Naive B cell (primary cell): ENCODE measurements around the gene UNC5B. TPM values are rescaled to one million over a fixed set of nuclear protein-coding genes. Genes with fewer than 3 reads are reported as not detected.
A peak's percentile ranks its signal among the peaks of the same experiment; 100 is the strongest.

Experiments used
- ATAC-seq, 2 donors: fragments of 150-1000 bp; cut with Tn5 transposase; 2 replicates each; pipeline ENCODE4 v1.10.0; 2021; ENCODE audit warnings: low read depth in 2 of 2, mild to moderate bottlenecking in 2 of 2, moderate library complexity in 2 of 2
- DNase-seq: peaks from one replicate; pipeline ENCODE4 v3.0.0; 2022
- H3K27ac Mint-ChIP-seq, 6 donors: one replicate each; pipeline ENCODE4 v1.8.0; 2020 to 2022; ENCODE audit warnings: mild to moderate bottlenecking in 6 of 6, mixed read lengths in 6 of 6, moderate library complexity in 5 of 6, inconsistent platforms in 2 of 6
- H3K27me3 Mint-ChIP-seq, 3 donors: one replicate each; pipeline ENCODE4 v1.8.0; 2021 to 2022; ENCODE audit warnings: mixed read lengths in 3 of 3, mild to moderate bottlenecking in 1 of 3
- H3K36me3 Mint-ChIP-seq, 2 donors: one replicate each; pipeline ENCODE4 v1.8.0; 2020 to 2022; ENCODE audit warnings: mixed read lengths in 2 of 2, inconsistent platforms in 1 of 2, mild to moderate bottlenecking in 1 of 2
- H3K4me1 Mint-ChIP-seq, 3 donors: one replicate each; pipeline ENCODE4 v1.8.0; 2020 to 2022; ENCODE audit warnings: mixed read lengths in 3 of 3, inconsistent platforms in 1 of 3, mild to moderate bottlenecking in 1 of 3, moderate library complexity in 1 of 3
- H3K4me3 Mint-ChIP-seq, 8 donors: one replicate each; pipeline ENCODE4 v1.8.0; 2020 to 2022; ENCODE audit warnings: mild to moderate bottlenecking in 8 of 8, mixed read lengths in 8 of 8, moderate library complexity in 8 of 8, inconsistent platforms in 2 of 8
- H3K9me3 Mint-ChIP-seq, 7 donors: one replicate each; pipeline ENCODE4 v1.8.0; 2020 to 2022; ENCODE audit warnings: mixed read lengths in 7 of 7, mild to moderate bottlenecking in 5 of 7, inconsistent platforms in 2 of 7, moderate library complexity in 1 of 7
- polyA plus RNA-seq, 6 donors: library from polyadenylated mRNA; unstranded; fragments of 300-500 nt; fragmentation: Illumina TruSeq; gene quantifications; one replicate each; pipeline ENCODE4 v1.2.3, GENCODE V29; 2021; ENCODE audit warnings: low read depth in 6 of 6

The UNC5B gene
- polyA plus RNA-seq, 6 donors from 2014 or later = not detected

DNA sequence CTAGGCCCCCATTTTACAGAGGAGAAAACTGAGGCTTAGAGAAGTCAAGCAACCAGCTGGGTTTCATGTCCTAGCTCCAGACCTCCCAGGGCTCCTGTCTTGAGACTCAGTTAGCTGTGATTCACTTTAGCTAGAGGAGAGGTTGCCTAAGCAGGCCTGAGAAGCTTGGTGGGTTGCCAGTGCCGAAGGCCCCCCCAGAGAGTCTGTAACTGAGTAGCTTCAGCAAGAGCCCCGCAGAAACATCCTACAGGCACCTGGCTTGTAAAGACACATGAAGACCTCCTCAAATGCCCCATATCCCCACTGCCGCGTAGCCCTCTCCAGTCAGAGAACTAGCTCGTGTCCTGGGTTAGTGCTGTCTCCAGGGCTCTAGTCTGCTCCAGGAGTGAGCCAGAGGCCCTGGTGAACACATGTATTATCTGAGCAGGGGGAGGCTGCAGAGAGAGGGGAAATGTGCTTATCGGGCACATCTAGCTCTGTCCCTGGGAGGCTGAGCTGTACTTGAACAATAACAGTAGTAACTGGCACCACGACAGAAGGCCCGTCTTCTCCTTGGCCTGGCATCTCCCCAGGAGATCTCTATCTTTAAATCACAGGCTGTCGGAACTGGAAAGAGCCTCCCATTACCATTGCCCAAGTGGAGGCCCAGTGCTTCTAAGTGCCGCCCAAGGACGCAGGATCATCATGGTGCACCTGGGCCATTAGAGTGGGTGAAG lies 28.9 kb downstream of the UNC5B start:
- Mint-ChIP-seq H3K27ac (no peak overlapping the region), H3K27me3 (peaks cover 16 to 67% (median 31%) of the 10 kb centered on the region in 3 donors), H3K36me3 (no peaks in the 10 kb centered on the region), H3K4me1 (peaks cover 12 to 16% (median 15%) of the 10 kb centered on the region in 3 donors), H3K4me3 (no peak overlapping the region), H3K9me3 (no peaks in the 10 kb centered on the region)
- DNase-seq (no peak), ATAC-seq (no peak)

DNA sequence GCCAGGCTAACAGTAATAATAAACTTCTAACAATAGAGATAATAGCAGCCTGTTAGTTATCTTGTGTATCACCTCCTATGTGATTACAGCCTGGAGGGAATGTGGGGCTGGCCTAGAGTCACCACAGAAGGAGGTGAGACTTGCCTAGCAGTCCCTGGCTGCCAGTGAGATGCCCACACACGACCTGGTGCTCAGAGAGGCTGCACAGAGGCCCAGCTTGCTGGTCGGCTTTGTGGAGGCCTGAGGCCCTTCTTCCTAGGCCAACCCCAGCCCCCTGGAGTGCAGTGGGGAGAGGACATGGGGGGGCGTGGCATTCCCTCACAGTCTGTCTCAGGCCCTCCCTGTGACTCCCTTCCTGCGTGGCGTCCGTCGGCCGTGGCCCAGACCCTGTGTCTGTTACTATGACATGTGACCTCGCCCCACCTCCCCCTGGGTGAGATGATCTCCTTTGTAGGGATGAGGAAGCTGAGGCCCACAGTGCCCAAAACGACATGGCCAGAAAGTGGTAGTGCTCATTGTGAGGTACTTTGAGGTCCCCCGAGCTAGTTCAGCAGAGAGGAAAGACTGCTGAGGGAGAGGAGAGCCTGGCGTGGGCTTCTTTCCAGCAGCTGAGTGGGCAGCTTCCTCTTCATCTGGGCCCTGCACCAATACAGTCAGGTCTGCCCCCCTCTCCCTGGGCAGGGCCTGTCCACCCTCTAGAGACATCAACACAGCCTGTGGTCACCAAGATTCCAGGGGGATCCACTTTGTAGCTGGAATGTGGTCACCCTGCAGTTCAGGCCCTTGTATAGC lies 29.7 kb downstream of the UNC5B start:
- no peaks in the 10 kb centered on the region for H3K9me3 Mint-ChIP-seq
- H3K4me1 Mint-ChIP-seq = peaks cover 12 to 16% (median 15%) of the 10 kb centered on the region in 3 donors
- ATAC-seq (no peak), DNase-seq (no peak)
- H3K36me3 Mint-ChIP-seq = no peaks in the 10 kb centered on the region
- peak overlapping the region in 1 of 6 donors; percentile 41 for H3K27ac Mint-ChIP-seq
- H3K27me3 Mint-ChIP-seq = peaks cover 23 to 59% (median 35%) of the 10 kb centered on the region in 3 donors
- peak overlapping the region in 1 of 8 donors; percentile 22 for H3K4me3 Mint-ChIP-seq

DNA sequence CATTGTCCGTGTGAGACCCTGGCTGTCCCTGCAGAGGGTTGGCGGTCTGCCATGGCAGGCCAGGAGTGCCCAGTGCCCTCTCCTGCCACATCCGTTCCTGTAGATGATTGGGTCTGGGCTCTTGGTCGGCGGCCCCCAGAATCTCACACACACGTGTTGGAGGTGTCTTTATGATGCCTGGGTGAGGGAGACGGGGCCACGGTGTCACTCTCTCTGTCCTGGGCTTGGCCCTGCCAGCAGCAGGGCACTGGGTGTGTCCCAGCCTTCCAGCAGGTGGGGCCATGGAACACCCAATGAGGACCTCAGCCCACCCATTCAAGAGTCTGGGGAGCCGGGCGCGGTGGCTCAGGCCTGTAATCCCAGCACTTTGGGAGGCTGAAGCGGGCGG lies 30.2 kb downstream of the UNC5B start:
- ATAC-seq (no peak), DNase-seq (no peak)
- Mint-ChIP-seq H3K4me3 (no peak overlapping the region), H3K4me1 (peaks cover 12 to 16% (median 15%) of the 10 kb centered on the region in 3 donors), H3K36me3 (no peaks in the 10 kb centered on the region), H3K27ac (no peak overlapping the region), H3K27me3 (peaks cover 23 to 53% (median 35%) of the 10 kb centered on the region in 3 donors), H3K9me3 (no peaks in the 10 kb centered on the region)

DNA sequence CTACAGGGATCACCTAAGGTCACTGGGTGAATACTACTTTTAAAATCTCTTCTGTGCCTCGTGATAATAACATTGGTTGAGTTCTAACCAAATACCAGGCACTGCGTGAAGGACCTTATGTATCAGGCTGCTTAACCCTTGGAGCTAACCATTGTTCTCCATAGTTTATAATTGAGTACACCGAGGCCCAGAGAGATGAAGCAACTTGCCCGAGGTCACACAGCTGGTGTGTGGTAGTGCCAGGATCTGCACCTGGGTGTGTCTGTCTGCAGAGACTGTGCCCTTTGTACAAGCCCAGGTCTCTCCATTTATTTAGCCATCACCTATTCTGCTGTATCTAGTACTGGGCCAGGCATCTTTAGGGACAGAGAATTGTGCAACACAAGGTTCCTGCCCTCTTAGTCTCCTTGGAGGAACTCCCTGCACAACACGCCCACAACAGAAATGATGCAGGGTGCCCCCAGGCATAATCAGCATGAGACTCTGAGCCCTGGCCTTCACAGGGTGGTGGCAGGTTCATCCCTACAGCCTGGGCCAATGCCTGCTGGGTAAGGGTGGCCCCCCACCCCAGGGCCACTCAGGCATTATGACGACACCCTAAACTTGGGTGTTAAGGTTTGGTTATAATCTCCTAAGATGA lies 31.5 kb downstream of the UNC5B start:
- H3K4me1 Mint-ChIP-seq = peaks cover 12 to 16% (median 15%) of the 10 kb centered on the region in 3 donors
- ATAC-seq (no peak), DNase-seq (no peak)
- peaks cover 23 to 52% (median 35%) of the 10 kb centered on the region in 3 donors for H3K27me3 Mint-ChIP-seq
- H3K27ac Mint-ChIP-seq = peak overlapping the region in 1 of 6 donors; percentile 21
- no peaks in the 10 kb centered on the region for H3K9me3 Mint-ChIP-seq
- H3K4me3 Mint-ChIP-seq = no peak overlapping the region
- H3K36me3 Mint-ChIP-seq = no peaks in the 10 kb centered on the region

DNA sequence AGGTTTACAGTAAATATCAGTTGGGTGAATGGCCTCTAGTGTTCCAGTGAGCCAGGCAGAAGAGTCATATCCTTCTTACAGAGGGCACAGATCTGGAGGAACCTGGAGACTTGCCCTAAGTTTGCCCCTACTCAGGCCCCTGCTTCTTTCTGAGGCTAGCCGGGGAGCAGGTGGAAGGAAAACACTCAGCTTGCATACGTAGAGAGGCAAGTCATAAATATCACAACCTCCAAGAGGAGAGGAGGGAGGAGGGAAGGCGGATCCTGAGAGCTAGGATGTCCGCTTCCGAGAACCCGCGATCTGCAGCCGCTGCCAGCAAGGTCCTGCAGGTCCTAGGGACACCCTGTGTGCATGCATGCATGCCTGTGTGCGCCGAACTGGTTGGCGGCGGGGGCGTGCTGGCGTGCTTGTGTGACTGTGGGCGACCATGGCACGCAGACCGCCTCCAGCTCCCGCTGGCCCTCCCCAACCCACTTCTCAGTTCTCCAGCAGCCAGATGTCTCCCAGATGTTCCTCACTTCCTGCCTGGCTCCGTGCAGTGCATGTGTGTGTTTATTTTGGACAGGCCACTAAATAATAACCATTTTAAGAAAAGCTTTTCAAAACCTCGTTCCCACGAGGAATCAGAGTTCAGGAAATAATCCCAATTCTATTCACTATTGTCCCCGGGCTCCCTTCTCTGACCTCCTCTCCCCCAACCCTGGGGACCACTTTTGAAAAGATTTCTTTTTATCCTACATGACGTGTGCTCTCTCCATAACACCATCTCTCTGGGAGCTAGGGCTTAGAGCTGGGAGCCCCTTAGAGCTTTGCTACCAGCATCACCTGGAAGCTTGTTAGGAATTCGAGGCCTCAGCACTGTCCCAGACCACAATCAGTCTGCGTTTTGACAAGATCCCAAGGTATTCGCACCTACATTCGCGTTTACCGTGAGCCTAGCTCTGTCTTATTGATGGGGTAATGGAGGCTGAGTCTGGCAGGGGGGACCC lies 32.4 kb downstream of the UNC5B start:
- Mint-ChIP-seq H3K4me3 (no peak overlapping the region), H3K4me1 (peaks cover 12 to 16% (median 15%) of the 10 kb centered on the region in 3 donors), H3K27ac (no peak overlapping the region)

DNA sequence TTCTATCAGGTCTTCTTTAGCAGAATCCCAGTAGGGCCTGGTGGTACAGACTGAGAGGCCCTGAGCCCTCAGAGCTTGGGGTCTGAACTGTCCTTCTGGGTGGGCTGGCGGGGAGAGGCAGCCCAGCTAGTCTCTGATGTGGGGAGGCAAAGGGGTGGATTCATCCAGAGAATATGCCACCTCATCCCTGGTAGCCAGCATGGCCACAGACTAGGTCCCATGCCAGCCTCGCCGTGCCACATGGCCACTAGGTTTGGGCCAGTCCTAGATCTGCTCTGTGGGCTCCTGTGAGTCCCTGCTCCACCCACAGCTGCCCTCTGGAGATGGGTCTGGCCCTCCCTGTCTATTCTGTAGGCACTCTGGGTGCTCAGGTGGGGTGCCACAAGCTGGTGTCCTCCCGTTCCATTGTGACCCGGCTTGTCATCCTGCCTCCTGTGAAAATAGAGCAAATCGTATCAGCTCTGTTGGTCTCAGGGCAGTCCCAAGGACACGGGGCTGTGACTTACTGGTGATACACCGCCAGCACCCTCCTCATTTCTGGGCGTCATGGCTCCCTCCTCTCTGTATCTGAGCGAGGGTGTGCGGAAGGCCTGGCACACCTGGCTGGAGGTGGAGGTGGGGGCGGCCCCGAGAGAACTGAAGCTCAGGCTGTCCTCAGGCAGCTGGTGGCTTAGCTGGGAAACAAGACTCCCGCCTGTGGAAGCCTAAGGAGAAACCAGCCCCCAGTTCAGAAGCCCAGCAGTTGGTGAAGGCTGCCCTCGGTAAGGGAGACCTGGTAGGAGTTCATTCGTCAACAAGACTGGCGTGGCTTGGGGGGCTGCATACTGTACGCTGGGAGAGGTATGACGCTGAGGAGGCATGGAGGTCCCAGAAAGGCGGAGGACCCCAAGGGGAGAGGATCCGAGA lies 33.3 kb downstream of the UNC5B start:
- H3K27me3 Mint-ChIP-seq = peaks cover 23 to 44% (median 29%) of the 10 kb centered on the region in 3 donors
- H3K4me1 Mint-ChIP-seq = peaks cover 8 to 9% (median 9%) of the 10 kb centered on the region in 3 donors
- H3K27ac Mint-ChIP-seq = no peak overlapping the region
- no peaks in the 10 kb centered on the region for H3K36me3 Mint-ChIP-seq
- DNase-seq = no peak
- no peak overlapping the region for H3K4me3 Mint-ChIP-seq
- H3K9me3 Mint-ChIP-seq = no peaks in the 10 kb centered on the region
- no peak for ATAC-seq

More for the DNA sequence above, 32.4 kb downstream of the UNC5B start:
- peaks cover 23 to 52% (median 35%) of the 10 kb centered on the region in 3 donors for H3K27me3 Mint-ChIP-seq
- no peak for DNase-seq
- no peak for ATAC-seq
- H3K9me3 Mint-ChIP-seq = no peaks in the 10 kb centered on the region
- H3K36me3 Mint-ChIP-seq = no peaks in the 10 kb centered on the region

DNA sequence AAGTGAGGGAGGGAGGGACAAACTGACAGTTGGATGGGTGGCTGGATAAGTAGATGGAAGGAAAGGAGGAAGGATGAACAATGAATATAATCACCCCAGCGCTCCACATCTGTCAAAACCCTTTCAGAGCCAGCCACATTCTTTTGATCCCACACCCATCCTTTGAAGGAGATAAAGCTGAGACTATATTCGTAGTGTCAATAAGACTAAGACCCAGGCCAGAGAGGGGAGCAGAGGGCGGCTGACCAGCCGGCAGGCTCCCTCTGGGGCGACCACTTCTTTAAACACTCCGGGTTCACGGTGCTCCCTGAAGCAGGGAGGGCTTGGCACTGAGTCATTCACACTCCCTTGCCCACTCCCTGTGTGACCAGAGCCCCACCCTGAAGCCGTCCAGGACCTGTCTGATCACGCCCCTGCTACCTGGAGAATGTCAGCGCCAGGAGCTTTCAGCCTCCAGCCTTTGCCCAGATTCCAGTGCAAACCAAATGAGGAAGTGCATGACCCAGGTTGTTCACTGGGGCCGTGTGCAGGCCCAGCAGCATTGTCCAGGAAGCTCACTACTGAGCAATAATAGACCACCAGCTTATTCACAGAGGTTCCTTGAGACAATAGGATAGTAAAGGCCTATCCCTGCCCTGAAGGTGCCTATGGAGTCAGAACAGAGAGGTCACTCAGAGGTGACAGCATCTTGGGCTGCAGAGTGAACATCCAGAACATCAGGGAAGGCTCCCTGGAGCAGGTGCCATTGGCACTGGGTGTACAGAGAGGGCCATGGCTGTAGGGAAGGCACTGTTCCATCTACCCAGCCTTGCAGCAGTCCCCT lies 34.4 kb downstream of the UNC5B start:
- no peak for ATAC-seq
- no peak for DNase-seq
- no peak overlapping the region for H3K4me3 Mint-ChIP-seq
- peaks cover 0 to 5% (median 0%) of the 10 kb centered on the region in 3 donors for H3K4me1 Mint-ChIP-seq
- no peaks in the 10 kb centered on the region for H3K36me3 Mint-ChIP-seq
- peaks cover 23 to 37% (median 26%) of the 10 kb centered on the region in 3 donors for H3K27me3 Mint-ChIP-seq
- no peaks in the 10 kb centered on the region for H3K9me3 Mint-ChIP-seq
- no peak overlapping the region for H3K27ac Mint-ChIP-seq

DNA sequence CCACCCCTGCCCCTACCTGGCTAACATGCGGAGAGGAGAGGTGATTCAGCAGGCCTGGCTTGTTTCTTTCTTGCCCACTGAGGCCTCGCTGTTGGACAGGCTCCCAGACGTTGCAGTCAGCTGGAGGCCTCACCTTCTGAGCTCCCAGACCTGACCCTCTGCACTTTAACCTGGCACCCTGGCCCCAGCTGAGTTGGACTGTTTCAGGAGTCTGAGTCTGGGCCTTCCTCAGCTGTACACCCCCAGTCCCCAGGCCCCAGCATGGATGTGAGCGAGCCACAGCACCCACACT lies 35.0 kb downstream of the UNC5B start:
- no peak overlapping the region for H3K4me3 Mint-ChIP-seq
- H3K9me3 Mint-ChIP-seq = no peaks in the 10 kb centered on the region
- no peaks in the 10 kb centered on the region for H3K36me3 Mint-ChIP-seq
- peaks cover 19 to 31% (median 28%) of the 10 kb centered on the region in 3 donors for H3K27me3 Mint-ChIP-seq
- H3K4me1 Mint-ChIP-seq = peaks cover 0 to 5% (median 0%) of the 10 kb centered on the region in 3 donors
- H3K27ac Mint-ChIP-seq = no peak overlapping the region
- DNase-seq (no peak), ATAC-seq (no peak)

DNA sequence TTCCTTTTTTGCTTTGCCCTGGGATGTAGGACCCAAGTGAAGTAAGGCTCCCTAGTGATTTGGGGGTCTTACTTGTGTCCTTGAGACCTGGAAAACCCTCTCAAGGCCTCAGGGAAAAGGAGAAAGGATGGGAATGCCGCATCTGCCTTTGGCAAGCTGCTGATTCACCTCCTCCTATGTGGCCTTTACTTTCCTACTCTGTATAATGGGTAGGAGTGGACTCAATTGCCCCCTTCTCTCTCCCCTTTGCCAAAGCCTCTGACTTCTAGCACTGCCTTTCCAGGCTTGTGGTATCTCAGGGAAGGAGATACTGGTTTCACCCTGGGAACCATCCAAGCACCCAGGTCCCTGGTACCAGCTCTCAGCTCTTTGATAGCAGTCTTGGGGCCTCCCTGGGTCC lies 35.4 kb downstream of the UNC5B start:
- ATAC-seq = no peak
- Mint-ChIP-seq H3K4me1 (peaks cover 0 to 5% (median 0%) of the 10 kb centered on the region in 3 donors), H3K4me3 (no peak overlapping the region), H3K27ac (no peak overlapping the region), H3K9me3 (no peaks in the 10 kb centered on the region), H3K36me3 (no peaks in the 10 kb centered on the region), H3K27me3 (peaks cover 18 to 33% (median 31%) of the 10 kb centered on the region in 3 donors)
- no peak for DNase-seq

DNA sequence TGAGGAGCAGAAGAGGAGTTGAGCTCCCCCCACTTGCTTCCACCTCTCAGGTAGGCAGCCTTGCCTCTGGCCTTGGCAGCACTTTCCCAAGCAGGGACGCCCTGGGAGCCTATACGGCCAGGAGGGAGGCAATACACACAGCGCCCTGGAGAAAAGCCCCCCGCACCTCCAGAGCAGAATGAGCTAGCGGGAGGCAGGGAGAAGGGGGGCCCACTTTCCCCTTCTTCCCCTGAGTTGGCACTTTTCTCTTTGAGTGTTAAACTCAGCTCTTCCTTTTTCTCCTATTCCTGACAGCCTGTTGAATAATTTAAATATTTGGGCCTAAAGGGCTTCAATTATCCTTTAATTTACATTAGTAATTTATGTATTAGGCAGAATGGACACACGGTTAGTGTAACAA lies 35.8 kb downstream of the UNC5B start:
- H3K27ac Mint-ChIP-seq = peak overlapping the region in 2 of 6 donors; percentile 50 to 78
- peaks cover 18 to 35% (median 29%) of the 10 kb centered on the region in 3 donors for H3K27me3 Mint-ChIP-seq
- no peak overlapping the region for H3K4me3 Mint-ChIP-seq
- no peaks in the 10 kb centered on the region for H3K36me3 Mint-ChIP-seq
- no peak for ATAC-seq
- DNase-seq = no peak
- no peaks in the 10 kb centered on the region for H3K9me3 Mint-ChIP-seq
- H3K4me1 Mint-ChIP-seq = peaks cover 0 to 5% (median 0%) of the 10 kb centered on the region in 3 donors

DNA sequence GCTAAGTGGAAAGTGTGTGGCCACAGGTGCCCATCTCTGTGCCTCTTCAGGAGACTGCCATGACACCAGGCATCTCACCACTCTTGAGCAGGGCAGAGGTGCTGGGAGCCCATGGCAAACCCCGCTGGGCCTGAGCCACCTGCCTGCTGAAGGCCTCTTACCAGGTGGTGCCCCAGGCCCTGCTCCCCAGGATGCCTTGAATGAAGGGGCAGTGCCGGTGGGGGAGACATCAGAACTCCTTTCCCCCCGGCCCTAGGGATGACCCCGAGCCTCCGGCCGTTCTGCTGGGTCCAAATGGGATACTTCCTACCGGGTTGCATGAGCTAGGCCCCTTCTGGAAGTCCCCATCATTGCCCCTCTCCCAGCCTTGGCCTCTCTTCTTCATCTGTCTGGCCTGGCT lies 37.6 kb downstream of the UNC5B start:
- Mint-ChIP-seq H3K36me3 (no peaks in the 10 kb centered on the region), H3K27ac (no peak overlapping the region), H3K4me3 (no peak overlapping the region), H3K4me1 (peaks cover 0 to 1% (median 0%) of the 10 kb centered on the region in 3 donors), H3K9me3 (no peaks in the 10 kb centered on the region), H3K27me3 (peaks cover 10 to 23% (median 16%) of the 10 kb centered on the region in 3 donors)
- no peak for ATAC-seq
- DNase-seq = no peak
